Memory B cell (primary cell): Measurements from ENCODE around the gene NEK11.

Experiments used
- ATAC-seq: fragments of 150-1000 bp; cut with Tn5 transposase; 2 replicates; pipeline ENCODE4 v1.10.0; 2021; ENCODE audit warnings: low read depth, mild to moderate bottlenecking, moderate library complexity
- DNase-seq, 2 donors: peaks; one replicate each; pipeline ENCODE4 v3.0.0; 2022; ENCODE audit warnings: low spot score in 2 of 2
- H3K27ac Mint-ChIP-seq: one replicate; pipeline ENCODE4 v1.8.0; 2022; ENCODE audit warnings: mild to moderate bottlenecking, moderate library complexity, mixed read lengths
- H3K27me3 Mint-ChIP-seq: one replicate; pipeline ENCODE4 v1.8.0; 2022; ENCODE audit warnings: mixed read lengths
- H3K36me3 Mint-ChIP-seq: one replicate; pipeline ENCODE4 v1.8.0; 2022; ENCODE audit warnings: mild to moderate bottlenecking, mixed read lengths
- H3K4me1 Mint-ChIP-seq: one replicate; pipeline ENCODE4 v1.8.0; 2022; ENCODE audit warnings: mixed read lengths
- H3K4me3 Mint-ChIP-seq: one replicate; pipeline ENCODE4 v1.8.0; 2022; ENCODE audit warnings: mild to moderate bottlenecking, moderate library complexity, mixed read lengths
- H3K9me3 Mint-ChIP-seq: one replicate; pipeline ENCODE4 v1.8.0; 2022; ENCODE audit warnings: mixed read lengths

Gene NEK11

GRCh38 chr3:131140891-131141290 lies 114.2 kb downstream of the NEK11 start:
- Mint-ChIP-seq H3K27ac (no peak overlapping the region), H3K4me1 (no peaks in the 10 kb centered on the region), H3K36me3 (peaks cover 2% of the 10 kb centered on the region), H3K4me3 (no peak overlapping the region), H3K27me3 (no peaks in the 10 kb centered on the region), H3K9me3 (peaks cover 6% of the 10 kb centered on the region)
- no peak for ATAC-seq
- DNase-seq: no peak

GRCh38 chr3:131141770-131142169 lies 115.1 kb downstream of the NEK11 start:
- Mint-ChIP-seq H3K36me3 (peaks cover 2% of the 10 kb centered on the region), H3K4me1 (no peaks in the 10 kb centered on the region), H3K9me3 (peaks cover 6% of the 10 kb centered on the region), H3K4me3 (no peak overlapping the region), H3K27ac (no peak overlapping the region), H3K27me3 (no peaks in the 10 kb centered on the region)
- DNase-seq: no peak
- no peak for ATAC-seq

- H3K9me3 Mint-ChIP-seq: peaks cover 6% of the 10 kb centered on the region
- no peaks in the 10 kb centered on the region for H3K4me1 Mint-ChIP-seq
- no peaks in the 10 kb centered on the region for H3K27me3 Mint-ChIP-seq
- H3K4me3 Mint-ChIP-seq: no peak overlapping the region
- DNase-seq (no peak), ATAC-seq (no peak)
- H3K27ac Mint-ChIP-seq: no peak overlapping the region
- peaks cover 2% of the 10 kb centered on the region for H3K36me3 Mint-ChIP-seq
Measured at GRCh38 chr3:131142580-131142979, 115.9 kb downstream of the NEK11 start.

- Mint-ChIP-seq H3K4me3 (no peak overlapping the region), H3K27me3 (no peaks in the 10 kb centered on the region), H3K36me3 (peaks cover 2% of the 10 kb centered on the region), H3K27ac (no peak overlapping the region), H3K4me1 (no peaks in the 10 kb centered on the region), H3K9me3 (peaks cover 6% of the 10 kb centered on the region)
- DNase-seq (no peak), ATAC-seq (no peak)
Measured at GRCh38 chr3:131143802-131144201, 117.1 kb downstream of the NEK11 start.

GRCh38 chr3:131147534-131147933 lies 120.9 kb downstream of the NEK11 start:
- no peak overlapping the region for H3K27ac Mint-ChIP-seq
- no peak for DNase-seq
- peaks cover 4% of the 10 kb centered on the region for H3K9me3 Mint-ChIP-seq
- no peaks in the 10 kb centered on the region for H3K4me1 Mint-ChIP-seq
- H3K4me3 Mint-ChIP-seq: no peak overlapping the region
- peaks cover under 1% of the 10 kb centered on the region for H3K36me3 Mint-ChIP-seq
- no peak for ATAC-seq
- no peaks in the 10 kb centered on the region for H3K27me3 Mint-ChIP-seq

GRCh38 chr3:131158434-131158833 lies 131.8 kb downstream of the NEK11 start:
- Mint-ChIP-seq H3K4me1 (no peaks in the 10 kb centered on the region), H3K9me3 (no peaks in the 10 kb centered on the region), H3K36me3 (peaks cover 4% of the 10 kb centered on the region), H3K4me3 (no peak overlapping the region), H3K27ac (no peak overlapping the region), H3K27me3 (peaks cover 6% of the 10 kb centered on the region)
- ATAC-seq: no peak
- DNase-seq: no peak

GRCh38 chr3:131162516-131162915 lies 135.8 kb downstream of the NEK11 start:
- no peaks in the 10 kb centered on the region for H3K4me1 Mint-ChIP-seq
- H3K36me3 Mint-ChIP-seq: no peaks in the 10 kb centered on the region
- no peaks in the 10 kb centered on the region for H3K9me3 Mint-ChIP-seq
- ATAC-seq (no peak), DNase-seq (no peak)
- no peak overlapping the region for H3K4me3 Mint-ChIP-seq
- peaks cover 4% of the 10 kb centered on the region for H3K27me3 Mint-ChIP-seq
- H3K27ac Mint-ChIP-seq: no peak overlapping the region

GRCh38 chr3:131167867-131168266 lies 141.2 kb downstream of the NEK11 start:
- no peaks in the 10 kb centered on the region for H3K27me3 Mint-ChIP-seq
- no peaks in the 10 kb centered on the region for H3K4me1 Mint-ChIP-seq
- no peaks in the 10 kb centered on the region for H3K36me3 Mint-ChIP-seq
- ATAC-seq: no peak
- H3K9me3 Mint-ChIP-seq: no peaks in the 10 kb centered on the region
- no peak overlapping the region for H3K4me3 Mint-ChIP-seq
- no peak overlapping the region for H3K27ac Mint-ChIP-seq
- DNase-seq: no peak

GRCh38 chr3:131169331-131169730 lies 142.7 kb downstream of the NEK11 start:
- Mint-ChIP-seq H3K27ac (no peak overlapping the region), H3K27me3 (no peaks in the 10 kb centered on the region), H3K4me3 (no peak overlapping the region), H3K36me3 (no peaks in the 10 kb centered on the region), H3K4me1 (no peaks in the 10 kb centered on the region), H3K9me3 (no peaks in the 10 kb centered on the region)
- ATAC-seq (no peak), DNase-seq (no peak)

- H3K36me3 Mint-ChIP-seq: no peaks in the 10 kb centered on the region
- H3K27ac Mint-ChIP-seq: no peak overlapping the region
Measured at GRCh38 chr3:131172502-131173200, 146.0 kb downstream of the NEK11 start.

GRCh38 chr3:131174752-131175151 lies 148.1 kb downstream of the NEK11 start:
- peak; percentile 46 for ATAC-seq
- no peak overlapping the region for H3K4me3 Mint-ChIP-seq

More at GRCh38 chr3:131172502-131173200, 146.0 kb downstream of the NEK11 start:
- DNase-seq (no peak), ATAC-seq (no peak)
- Mint-ChIP-seq H3K27me3 (no peaks in the 10 kb centered on the region), H3K4me1 (peaks cover 3% of the 10 kb centered on the region), H3K4me3 (no peak overlapping the region), H3K9me3 (no peaks in the 10 kb centered on the region)

GRCh38 chr3:131178710-131179375 lies 152.2 kb downstream of the NEK11 start:
- ATAC-seq (no peak), DNase-seq (no peak)
- peaks cover 3% of the 10 kb centered on the region for H3K4me1 Mint-ChIP-seq
- H3K27ac Mint-ChIP-seq: no peak overlapping the region
- no peaks in the 10 kb centered on the region for H3K27me3 Mint-ChIP-seq
- H3K36me3 Mint-ChIP-seq: peaks cover 6% of the 10 kb centered on the region
- peaks cover 4% of the 10 kb centered on the region for H3K9me3 Mint-ChIP-seq
- no peak overlapping the region for H3K4me3 Mint-ChIP-seq

More at GRCh38 chr3:131174752-131175151, 148.1 kb downstream of the NEK11 start:
- Mint-ChIP-seq H3K4me1 (peaks cover 3% of the 10 kb centered on the region), H3K27ac (no peak overlapping the region), H3K27me3 (no peaks in the 10 kb centered on the region), H3K36me3 (peaks cover 2% of the 10 kb centered on the region), H3K9me3 (no peaks in the 10 kb centered on the region)
- no peak for DNase-seq

GRCh38 chr3:131192701-131193100 lies 166.0 kb downstream of the NEK11 start:
- H3K36me3 Mint-ChIP-seq: no peaks in the 10 kb centered on the region
- H3K27me3 Mint-ChIP-seq: no peaks in the 10 kb centered on the region
- H3K9me3 Mint-ChIP-seq: no peaks in the 10 kb centered on the region
- ATAC-seq: no peak
- DNase-seq: no peak
- no peak overlapping the region for H3K27ac Mint-ChIP-seq
- no peaks in the 10 kb centered on the region for H3K4me1 Mint-ChIP-seq
- no peak overlapping the region for H3K4me3 Mint-ChIP-seq

GRCh38 chr3:131193641-131194238 lies 167.1 kb downstream of the NEK11 start:
- H3K27me3 Mint-ChIP-seq: no peaks in the 10 kb centered on the region
- no peak for ATAC-seq
- no peak overlapping the region for H3K27ac Mint-ChIP-seq
- no peak overlapping the region for H3K4me3 Mint-ChIP-seq
- DNase-seq: no peak
- no peaks in the 10 kb centered on the region for H3K36me3 Mint-ChIP-seq
- H3K4me1 Mint-ChIP-seq: no peaks in the 10 kb centered on the region
- H3K9me3 Mint-ChIP-seq: no peaks in the 10 kb centered on the region
